Lower leg skin (tissue), 3 donors: ENCODE results near the gene KCNA5.

Experiments used
- CTCF ChIP-seq, 3 donors: fragments of 450-650 bp; IDR thresholded peaks; one replicate each; pipeline ENCODE4 v1.5.1; 2016; ENCODE audit warnings: antibody characterized with exemption in 3 of 3, mild to moderate bottlenecking in 3 of 3, moderate library complexity in 2 of 3
- POLR2A ChIP-seq, 2 donors: fragments of 450-650 bp; IDR thresholded peaks; one replicate each; pipeline ENCODE4 v1.6.1; 2016 to 2017; ENCODE audit warnings: antibody characterized with exemption in 2 of 2, mild to moderate bottlenecking in 1 of 2, moderate library complexity in 1 of 2

- no peak for TF ChIP-seq POLR2A (IDR thresholded peaks at IDR 0.05)
- no peak for TF ChIP-seq CTCF (IDR thresholded peaks at IDR 0.05)
Observed at GRCh38 chr12:5081016-5081415, 37.3 kb downstream of the KCNA5 start.
